Activated naive CD4-positive, alpha-beta T cell treated with anti-CD3 and anti-CD28 coated beads for 36 hours (primary cell): ENCODE measurements around the gene TEAD1. TPM values are rescaled to one million over a fixed set of nuclear protein-coding genes. Genes with fewer than 3 reads are reported as not detected.

Experiments used
- CTCF ChIA-PET: fragments of 350-600 bp; sonication (Branson Sonifier 250); formaldehyde crosslinking; loops from one replicate; lab custom pipeline; 2021; ENCODE audit warnings: antibody characterized with exemption; lab: Charles Lee
- DNase-seq: peaks from one replicate; pipeline ENCODE4 v3.0.0-alpha.2; 2020
- H3K27ac Mint-ChIP-seq: one replicate; pipeline ENCODE4 v1.8.0; 2021; ENCODE audit warnings: mild to moderate bottlenecking, mixed read lengths
- H3K27me3 Mint-ChIP-seq: one replicate; pipeline ENCODE4 v1.8.0; 2021; ENCODE audit warnings: low read depth, mixed read lengths
- H3K36me3 Mint-ChIP-seq: one replicate; pipeline ENCODE4 v1.8.0; 2021; ENCODE audit warnings: low read depth, mixed read lengths
- H3K4me1 Mint-ChIP-seq: one replicate; pipeline ENCODE4 v1.8.0; 2021; ENCODE audit warnings: low read depth, mixed read lengths
- H3K4me3 Mint-ChIP-seq: one replicate; pipeline ENCODE4 v1.8.0; 2021; ENCODE audit warnings: mild to moderate bottlenecking, moderate library complexity, mixed read lengths
- H3K9me3 Mint-ChIP-seq: one replicate; pipeline ENCODE4 v1.8.0; 2021; ENCODE audit warnings: mixed read lengths
- intact Hi-C: fragments of 100-400 bp; cut with micrococcal nuclease; formaldehyde crosslinking; loops from one replicate; pipeline ENCODE4 v1.15.1; 2023
- total RNA-seq, 2 experiments: library from RNA; stranded (reverse); gene quantifications; one replicate each; pipeline ENCODE4 v1.2.3, GENCODE V29; 2021

The TEAD1 gene
- total RNA-seq, 2 experiments from 2014 or later: 0.93 to 1.2 TPM

GRCh38 chr11:12721816-12722604, 47.8 kb downstream of the TEAD1 start:
- Mint-ChIP-seq H3K36me3 (no peaks in the 10 kb centered on the region), H3K27ac (no peak overlapping the region)
- intact Hi-C loops: no loop called here

DNA sequence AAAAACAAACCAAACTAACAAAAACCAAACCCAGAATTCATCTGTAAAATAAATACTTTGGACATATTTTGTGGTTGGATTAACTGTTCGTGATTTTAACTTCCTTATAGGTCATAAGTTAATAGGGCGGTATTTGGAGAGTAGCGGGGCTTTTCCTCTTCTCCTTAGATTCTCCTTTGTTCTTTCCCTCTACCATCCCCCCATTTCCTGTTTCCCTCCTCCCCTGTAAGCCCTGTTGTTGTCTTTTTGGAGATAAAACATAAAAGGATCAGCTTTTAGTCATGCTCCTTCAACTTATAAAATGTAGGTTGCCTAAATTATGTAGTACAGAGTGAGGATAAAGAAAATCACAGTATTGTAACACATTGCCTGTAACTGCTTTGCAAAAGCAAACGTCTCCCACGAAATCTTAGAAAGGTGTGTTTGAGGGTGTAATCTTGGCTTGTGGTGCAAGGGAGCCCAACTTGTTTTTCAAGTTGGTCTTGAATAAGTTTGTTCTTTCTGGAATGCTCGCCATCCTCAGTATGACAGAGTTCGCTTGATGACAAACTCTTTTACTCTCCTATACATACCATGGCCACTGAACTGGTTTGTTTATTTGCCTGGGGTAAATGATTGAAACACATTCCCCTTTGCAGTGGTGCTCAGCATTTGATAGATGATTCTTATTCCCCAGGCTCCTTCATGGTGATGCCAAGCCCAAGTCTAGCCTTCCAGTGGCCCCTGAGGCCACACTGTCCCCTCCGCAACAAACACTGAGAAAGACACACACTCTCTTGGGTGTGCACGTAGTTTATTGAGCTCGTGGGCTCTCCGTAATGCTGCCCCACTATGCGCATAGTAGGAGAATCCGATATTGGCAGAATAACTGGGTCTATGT, 49.4 kb downstream of the TEAD1 start:
- Mint-ChIP-seq H3K4me1 (no peaks in the 10 kb centered on the region), H3K36me3 (no peaks in the 10 kb centered on the region), H3K4me3 (no peak overlapping the region), H3K27me3 (peaks cover 69% of the 10 kb centered on the region), H3K9me3 (no peaks in the 10 kb centered on the region), H3K27ac (no peak overlapping the region)
- intact Hi-C loops: no loop called here
- no peak for DNase-seq
- CTCF ChIA-PET: no interaction called here

More at GRCh38 chr11:12721816-12722604, 47.8 kb downstream of the TEAD1 start:
- Mint-ChIP-seq H3K27me3 (peaks cover 68% of the 10 kb centered on the region), H3K9me3 (no peaks in the 10 kb centered on the region), H3K4me1 (peaks cover 14% of the 10 kb centered on the region), H3K4me3 (no peak overlapping the region)
- CTCF ChIA-PET: no interaction called here
- DNase-seq: no peak

DNA sequence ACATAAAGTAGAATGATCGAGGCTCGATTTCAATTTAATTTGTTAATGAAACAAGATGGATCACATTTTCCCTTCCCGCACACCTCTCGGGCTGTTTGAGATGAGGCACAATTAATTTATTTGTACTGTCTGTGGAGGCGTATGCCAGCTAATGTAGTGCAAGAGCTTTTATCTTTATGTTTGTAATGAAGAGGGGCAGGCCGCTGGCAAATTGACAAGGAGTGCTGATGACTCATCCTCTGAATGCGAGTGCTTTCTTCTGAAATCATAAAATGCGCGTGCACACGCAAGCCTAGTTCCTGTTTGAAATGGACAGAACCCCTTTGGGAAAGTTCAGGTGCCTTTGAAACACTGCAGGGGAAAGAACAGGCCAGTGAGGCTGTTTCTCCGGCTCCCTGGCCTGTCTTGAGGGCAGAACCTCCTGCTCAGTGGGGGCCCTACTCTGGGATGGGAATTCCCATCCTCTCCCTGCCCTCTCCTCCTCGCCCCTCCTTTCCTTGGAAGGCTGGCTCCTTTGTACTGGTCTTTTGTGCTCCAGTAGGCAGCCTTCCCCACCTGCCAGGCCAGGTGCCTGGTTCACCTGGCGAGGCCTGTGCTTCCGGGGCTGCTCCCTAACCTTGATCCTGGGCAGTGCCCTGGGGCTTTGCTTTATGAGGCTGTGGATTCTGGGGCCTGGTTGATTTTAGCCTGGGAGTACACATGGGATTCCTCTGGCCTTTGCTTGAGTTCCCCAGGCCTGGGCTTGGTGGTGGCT, 50.3 kb downstream of the TEAD1 start:
- no peak overlapping the region for H3K4me3 Mint-ChIP-seq
- CTCF ChIA-PET: no interaction called here
- H3K9me3 Mint-ChIP-seq: no peaks in the 10 kb centered on the region
- H3K27me3 Mint-ChIP-seq: peaks cover 66% of the 10 kb centered on the region
- intact Hi-C loops: no loop called here
- no peaks in the 10 kb centered on the region for H3K36me3 Mint-ChIP-seq
- no peaks in the 10 kb centered on the region for H3K4me1 Mint-ChIP-seq
- DNase-seq: peak; percentile 20
- no peak overlapping the region for H3K27ac Mint-ChIP-seq

DNA sequence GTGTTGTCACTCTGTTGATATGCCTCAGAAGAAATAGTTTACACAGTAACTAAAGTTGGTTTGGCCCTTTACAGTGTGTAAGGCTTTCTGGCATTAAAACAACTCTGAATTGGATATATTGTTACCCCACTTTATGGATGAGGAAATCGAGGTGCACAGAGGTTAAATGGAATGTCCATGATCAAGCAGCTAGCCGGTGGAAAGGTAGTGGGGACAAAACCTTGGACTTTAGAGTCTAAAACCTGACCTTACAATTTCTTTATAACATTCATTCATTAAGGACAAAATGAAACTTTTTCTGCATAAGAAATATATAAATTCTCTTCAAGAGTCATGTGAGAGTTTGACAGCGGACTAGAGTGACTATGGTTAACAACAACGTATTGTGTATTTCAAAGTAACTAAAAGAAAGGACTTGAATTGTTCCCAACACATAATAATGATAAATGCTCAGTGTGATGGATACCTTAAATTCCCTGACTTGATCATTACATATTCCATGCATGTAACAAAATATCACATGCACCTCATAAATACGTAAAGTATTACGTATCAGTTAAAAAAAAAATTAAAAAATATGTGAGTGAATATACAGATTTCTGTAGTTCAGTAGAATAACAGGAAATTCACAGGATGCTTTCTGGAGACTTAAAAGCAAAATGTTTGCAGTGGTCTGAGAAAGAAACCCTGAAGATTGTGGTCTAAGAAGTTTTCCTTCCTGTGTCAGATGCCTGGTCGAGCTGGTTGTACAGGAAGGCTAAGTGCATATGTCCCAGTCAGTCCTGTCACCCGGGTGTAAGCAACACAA, 51.0 kb downstream of the TEAD1 start:
- no peaks in the 10 kb centered on the region for H3K9me3 Mint-ChIP-seq
- no peaks in the 10 kb centered on the region for H3K36me3 Mint-ChIP-seq
- no peak for DNase-seq
- intact Hi-C loops: no loop called here
- no peak overlapping the region for H3K27ac Mint-ChIP-seq
- peaks cover 65% of the 10 kb centered on the region for H3K27me3 Mint-ChIP-seq
- H3K4me3 Mint-ChIP-seq: no peak overlapping the region
- H3K4me1 Mint-ChIP-seq: no peaks in the 10 kb centered on the region
- CTCF ChIA-PET: no interaction called here

DNA sequence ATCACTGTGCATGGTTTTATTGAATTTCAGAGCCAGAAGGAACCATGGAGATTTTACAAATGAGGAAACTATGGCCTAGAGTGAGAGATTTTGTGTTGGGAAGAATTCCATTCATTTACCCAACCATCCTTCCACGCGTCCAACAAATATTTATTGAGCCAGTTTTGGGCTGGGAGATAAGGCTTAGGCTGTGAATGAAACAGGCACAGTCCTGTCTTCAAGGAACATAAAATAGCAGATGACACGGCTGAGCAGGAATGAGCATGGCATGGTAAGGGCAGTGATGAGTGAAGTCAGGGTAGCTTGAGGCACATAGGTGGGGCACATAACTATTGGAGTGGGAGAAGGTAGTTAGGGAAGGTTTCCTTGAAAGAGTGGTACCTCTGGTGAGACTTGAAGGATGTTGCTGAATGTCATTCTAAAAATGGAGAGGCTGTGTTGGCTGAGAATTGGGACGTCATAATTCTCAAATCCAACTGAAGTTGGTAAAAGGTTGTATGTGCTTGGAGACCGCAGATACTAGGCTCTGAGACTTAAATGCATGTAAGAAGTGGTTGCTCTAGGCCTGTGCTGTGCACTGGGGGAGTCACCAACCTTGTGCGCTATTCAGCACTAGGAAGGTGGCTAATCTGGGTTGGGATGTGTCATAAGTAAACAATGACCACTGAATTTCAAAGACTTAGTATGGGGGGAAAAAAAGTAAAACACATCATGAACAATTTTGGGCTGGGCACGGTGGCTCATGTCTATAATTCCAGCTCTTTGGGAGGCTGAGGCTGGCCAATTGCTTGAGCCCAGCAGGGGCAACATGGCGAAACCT, 51.9 kb downstream of the TEAD1 start:
- Mint-ChIP-seq H3K4me1 (no peaks in the 10 kb centered on the region), H3K27me3 (peaks cover 57% of the 10 kb centered on the region), H3K27ac (no peak overlapping the region), H3K4me3 (no peak overlapping the region), H3K36me3 (no peaks in the 10 kb centered on the region), H3K9me3 (no peaks in the 10 kb centered on the region)
- no peak for DNase-seq
- CTCF ChIA-PET: no interaction called here
- intact Hi-C loops: no loop called here

DNA sequence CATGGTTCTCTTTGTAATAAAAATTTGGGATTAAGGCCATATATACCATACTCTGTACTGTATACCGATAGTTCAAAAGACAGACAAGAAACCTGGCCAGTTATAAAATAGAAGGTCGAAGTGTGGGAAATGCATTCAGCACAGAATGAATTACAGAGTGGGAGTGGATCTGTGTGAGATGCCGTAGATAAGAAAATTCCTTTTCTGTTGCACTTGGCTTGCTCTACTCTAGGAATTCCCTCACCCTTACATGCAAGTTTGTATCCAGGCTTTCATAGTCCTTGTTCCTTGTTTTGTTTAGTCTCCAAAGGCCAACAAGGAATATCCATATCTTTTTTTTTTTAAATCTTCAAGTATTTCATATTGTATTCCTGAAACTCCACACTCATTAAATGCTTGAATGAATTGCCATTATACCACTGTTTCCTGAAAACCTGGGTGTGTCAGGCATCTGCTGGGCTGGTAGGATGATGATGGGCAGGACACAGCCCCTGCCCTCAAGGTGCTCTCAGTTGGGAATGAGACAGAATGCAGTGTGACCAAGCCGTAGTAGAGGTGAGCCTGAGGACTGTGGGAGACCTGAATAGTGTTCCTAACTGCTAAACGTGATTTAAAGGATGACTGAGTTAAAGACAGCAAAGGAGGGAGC, 53.5 kb downstream of the TEAD1 start:
- Mint-ChIP-seq H3K9me3 (no peaks in the 10 kb centered on the region), H3K27me3 (peaks cover 45% of the 10 kb centered on the region), H3K36me3 (no peaks in the 10 kb centered on the region), H3K4me1 (no peaks in the 10 kb centered on the region), H3K27ac (no peak overlapping the region), H3K4me3 (no peak overlapping the region)
- intact Hi-C loops: no loop called here
- CTCF ChIA-PET: no interaction called here
- no peak for DNase-seq

- H3K4me3 Mint-ChIP-seq: no peak overlapping the region
- peaks cover 39% of the 10 kb centered on the region for H3K27me3 Mint-ChIP-seq
- H3K9me3 Mint-ChIP-seq: no peaks in the 10 kb centered on the region
- DNase-seq: no peak
- H3K27ac Mint-ChIP-seq: no peak overlapping the region
- no peaks in the 10 kb centered on the region for H3K36me3 Mint-ChIP-seq
- no peaks in the 10 kb centered on the region for H3K4me1 Mint-ChIP-seq
- CTCF ChIA-PET: no interaction called here
- intact Hi-C loops: no loop called here
These were observed 54.2 kb downstream of the TEAD1 start for GRCh38 chr11:12728417-12728816.

DNA sequence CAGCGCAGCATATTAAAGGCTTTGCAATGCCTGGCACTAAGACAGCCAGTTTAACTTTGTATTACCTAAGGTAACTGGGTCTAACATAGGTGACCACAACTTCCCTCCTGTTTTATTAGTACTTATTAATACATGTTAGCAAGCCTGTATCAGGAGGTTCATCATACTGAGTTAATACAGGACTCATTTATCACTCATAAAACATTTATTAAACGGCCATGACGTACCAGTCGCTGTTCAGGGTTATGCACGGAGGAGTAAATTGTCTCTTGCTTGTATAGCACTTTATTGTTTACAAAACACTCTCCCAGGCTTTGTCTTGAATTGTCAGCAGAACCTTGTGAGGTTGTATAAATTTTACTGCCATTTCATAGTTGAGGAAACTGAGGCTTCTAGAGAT, 55.7 kb downstream of the TEAD1 start:
- Mint-ChIP-seq H3K4me3 (no peak overlapping the region), H3K36me3 (no peaks in the 10 kb centered on the region), H3K4me1 (no peaks in the 10 kb centered on the region), H3K27me3 (peaks cover 28% of the 10 kb centered on the region), H3K27ac (no peak overlapping the region), H3K9me3 (no peaks in the 10 kb centered on the region)
- intact Hi-C loops: no loop called here
- no peak for DNase-seq
- CTCF ChIA-PET: no interaction called here

DNA sequence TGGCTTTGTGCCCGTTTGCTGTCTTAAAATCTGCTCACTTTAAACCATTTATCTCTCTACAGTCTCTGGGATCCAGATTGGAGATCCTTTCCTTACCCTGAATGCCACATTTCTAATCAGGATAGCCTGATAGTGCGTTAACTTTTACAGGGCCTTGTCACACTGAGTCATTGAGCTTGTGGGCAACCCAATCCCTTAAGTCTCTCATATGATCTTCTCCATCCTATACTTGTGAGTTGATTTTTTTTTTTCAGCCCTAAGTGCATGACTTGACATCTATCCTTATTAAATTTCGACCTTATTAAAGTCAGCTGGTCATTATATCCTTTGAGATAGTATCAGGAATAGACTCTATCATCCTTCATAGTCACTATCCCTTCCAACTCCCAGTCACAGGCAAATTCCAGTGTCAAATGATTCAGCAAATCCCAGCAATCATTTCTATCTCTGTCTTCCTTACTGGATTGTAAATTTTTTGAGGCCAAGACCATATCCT, 57.7 kb downstream of the TEAD1 start:
- Mint-ChIP-seq H3K9me3 (no peaks in the 10 kb centered on the region), H3K4me3 (no peak overlapping the region), H3K27me3 (peaks cover 18% of the 10 kb centered on the region), H3K27ac (no peak overlapping the region), H3K4me1 (no peaks in the 10 kb centered on the region), H3K36me3 (no peaks in the 10 kb centered on the region)
- CTCF ChIA-PET: no interaction called here
- no peak for DNase-seq
- intact Hi-C loops: no loop called here

- Mint-ChIP-seq H3K36me3 (no peaks in the 10 kb centered on the region), H3K27ac (no peak overlapping the region), H3K4me1 (no peaks in the 10 kb centered on the region), H3K4me3 (no peak overlapping the region), H3K27me3 (peaks cover 13% of the 10 kb centered on the region), H3K9me3 (no peaks in the 10 kb centered on the region)
- no peak for DNase-seq
- intact Hi-C loops: no loop called here
- CTCF ChIA-PET: interaction anchor here (0.6 to 1.1 kb wide), 3 partner anchors 133 to 847 kb away, joined by 3 read pairs; no protein-coding TSS in a partner anchor
These were observed 58.9 kb downstream of the TEAD1 start for GRCh38 chr11:12733091-12733490.

- no peaks in the 10 kb centered on the region for H3K36me3 Mint-ChIP-seq
- no peak for DNase-seq
- CTCF ChIA-PET: no interaction called here
- intact Hi-C loops: no loop called here
- H3K27me3 Mint-ChIP-seq: peaks cover 17% of the 10 kb centered on the region
- no peak overlapping the region for H3K27ac Mint-ChIP-seq
- no peaks in the 10 kb centered on the region for H3K4me1 Mint-ChIP-seq
- H3K9me3 Mint-ChIP-seq: no peaks in the 10 kb centered on the region
- no peak overlapping the region for H3K4me3 Mint-ChIP-seq
These were observed 60.4 kb downstream of the TEAD1 start for GRCh38 chr11:12734625-12735024.
